A549 (cell line): ENCODE results near the gene DYNLT4.

Source experiments
- CTCF ChIP-seq: fragments of >200 bp; sonication (Bioruptor Twin); formaldehyde crosslinking; IDR thresholded peaks from 3 replicates; pipeline ENCODE4 v1.5.1; 2016
- FOSB ChIP-seq: fragments of 250-450 bp; sonication (Bioruptor Pico); IDR thresholded peaks from 2 replicates; pipeline ENCODE4 v1.5.0; 2020; ENCODE audit warnings: mild to moderate bottlenecking, moderate library complexity
- POLR2A ChIP-seq: IDR thresholded peaks from 2 replicates; pipeline ENCODE4 v1.6.1; 2012; ENCODE audit warnings: mild to moderate bottlenecking, low read length
- SMC3 ChIP-seq: fragments of >200 bp; sonication (Bioruptor Twin); formaldehyde crosslinking; IDR thresholded peaks from 3 replicates; pipeline ENCODE4 v1.6.1; 2018; ENCODE audit warnings: inconsistent platforms

GRCh38 chr1:44827197-44828002, 20.2 kb upstream of the DYNLT4 start:
- TF ChIP-seq CTCF: no peak
- no peak for TF ChIP-seq SMC3
- TF ChIP-seq FOSB: no peak
- no peak for TF ChIP-seq POLR2A
